RWPE2 (cell line): Measurements from ENCODE around the gene CTXN1.

Experiments
- ATAC-seq: fragments of 200-7000 bp; cut with Tn5 transposase; 3 replicates; pipeline ENCODE4 v1.9.1; 2021; ENCODE audit warnings: low read depth
- DNase-seq: peaks from one replicate; pipeline ENCODE4 v3.0.0-alpha.2; 2020; ENCODE audit warnings: low spot score
- H3K27ac ChIP-seq: fragments of 450-650 bp; 2 replicates; pipeline ENCODE4 v1.5.1; 2017; ENCODE audit warnings: mild to moderate bottlenecking; ENCODE audit not compliant: poor library complexity, severe bottlenecking
- H3K27me3 ChIP-seq: fragments of 250-450 bp; sonication (Bioruptor Pico); 2 replicates; pipeline ENCODE4 v1.5.1; 2021; ENCODE audit warnings: mild to moderate bottlenecking, moderate library complexity; ENCODE audit not compliant: insufficient read depth, poor library complexity, severe bottlenecking
- H3K36me3 ChIP-seq: fragments of 250-450 bp; sonication (Bioruptor Pico); 2 replicates; pipeline ENCODE4 v1.5.1; 2020; ENCODE audit warnings: low read depth, mild to moderate bottlenecking, moderate library complexity
- H3K4me1 ChIP-seq: fragments of 250-450 bp; sonication (Bioruptor Pico); 2 replicates; pipeline ENCODE4 v1.5.1; 2021; ENCODE audit warnings: mild to moderate bottlenecking, moderate library complexity; ENCODE audit not compliant: insufficient read depth, poor library complexity, severe bottlenecking
- H3K4me3 ChIP-seq: fragments of 250-450 bp; sonication (Bioruptor Pico); 2 replicates; pipeline ENCODE4 v1.5.1; 2021; ENCODE audit warnings: mild to moderate bottlenecking, moderate library complexity; ENCODE audit not compliant: severe bottlenecking
- H3K9me3 ChIP-seq: fragments of 250-450 bp; sonication (Bioruptor Pico); 2 replicates; pipeline ENCODE4 v1.5.1; 2021; ENCODE audit warnings: mild to moderate bottlenecking, moderate library complexity; ENCODE audit not compliant: severe bottlenecking
- CTCF ChIP-seq: fragments of 450-650 bp; IDR thresholded peaks from one replicate; pipeline ENCODE4 v1.5.1; 2017; ENCODE audit warnings: mild to moderate bottlenecking, moderate library complexity; ENCODE audit not compliant: poor library complexity, severe bottlenecking

The CTXN1 gene

GRCh38 chr19:7924241-7924640 lies 1.7 kb downstream of the CTXN1 start:
- Histone ChIP-seq H3K27me3 (no peaks in the 10 kb centered on the region), H3K36me3 (no peaks in the 10 kb centered on the region; the same call in 1 of the 2 replicates), H3K27ac (no peak overlapping the region), H3K4me1 (peaks cover 10% of the 10 kb centered on the region), H3K9me3 (no peaks in the 10 kb centered on the region), H3K4me3 (no peak overlapping the region)
- ATAC-seq: no peak
- no peak for TF ChIP-seq CTCF
- DNase-seq: no peak

GRCh38 chr19:7923295-7924191 lies 2.4 kb downstream of the CTXN1 start:
- ATAC-seq (no peak), DNase-seq (no peak)
- no peaks in the 10 kb centered on the region for H3K9me3 ChIP-seq
- H3K36me3 ChIP-seq: no peaks in the 10 kb centered on the region; the same call in 1 of the 2 replicates
- H3K27ac ChIP-seq: no peak overlapping the region
- H3K4me1 ChIP-seq: peaks cover 3% of the 10 kb centered on the region
- H3K27me3 ChIP-seq: no peaks in the 10 kb centered on the region
- no peak overlapping the region for H3K4me3 ChIP-seq
- no peak for TF ChIP-seq CTCF

- ATAC-seq: no peak
- no peak for TF ChIP-seq CTCF
- Histone ChIP-seq H3K9me3 (no peaks in the 10 kb centered on the region), H3K4me1 (no peaks in the 10 kb centered on the region), H3K27ac (no peak overlapping the region), H3K27me3 (no peaks in the 10 kb centered on the region), H3K36me3 (no peaks in the 10 kb centered on the region; the same call in 1 of the 2 replicates), H3K4me3 (no peak overlapping the region)
- no peak for DNase-seq
Observed at GRCh38 chr19:7922836-7923195, 3.1 kb downstream of the CTXN1 start.

GRCh38 chr19:7921967-7922835 lies 3.7 kb downstream of the CTXN1 start:
- no peaks in the 10 kb centered on the region for H3K4me1 ChIP-seq
- no peaks in the 10 kb centered on the region for H3K27me3 ChIP-seq
- no peak overlapping the region for H3K27ac ChIP-seq
- ATAC-seq (no peak), DNase-seq (no peak)
- no peak for TF ChIP-seq CTCF
- no peaks in the 10 kb centered on the region; the same call in 1 of the 2 replicates for H3K36me3 ChIP-seq
- H3K4me3 ChIP-seq: no peak overlapping the region
- H3K9me3 ChIP-seq: no peaks in the 10 kb centered on the region
